GM19468 (cell line): ENCODE measurements around the gene RIMBP2.

Experiments
- ATAC-seq: cut with Tn5 transposase; IDR thresholded peaks from one replicate; pipeline ENCODE4 v1.9.1; 2021; ENCODE audit warnings: mild to moderate bottlenecking, moderate library complexity, moderate number of reproducible peaks; ENCODE audit not compliant: unreplicated experiment; ENCODE audit errors: extremely low read depth

RIMBP2 gene

GRCh38 chr12:130495156-130495555, 220.9 kb downstream of the RIMBP2 start:
- ATAC-seq: no peak

- no peak for ATAC-seq
Observed at GRCh38 chr12:130494736-130495135, 221.4 kb downstream of the RIMBP2 start.

DNA sequence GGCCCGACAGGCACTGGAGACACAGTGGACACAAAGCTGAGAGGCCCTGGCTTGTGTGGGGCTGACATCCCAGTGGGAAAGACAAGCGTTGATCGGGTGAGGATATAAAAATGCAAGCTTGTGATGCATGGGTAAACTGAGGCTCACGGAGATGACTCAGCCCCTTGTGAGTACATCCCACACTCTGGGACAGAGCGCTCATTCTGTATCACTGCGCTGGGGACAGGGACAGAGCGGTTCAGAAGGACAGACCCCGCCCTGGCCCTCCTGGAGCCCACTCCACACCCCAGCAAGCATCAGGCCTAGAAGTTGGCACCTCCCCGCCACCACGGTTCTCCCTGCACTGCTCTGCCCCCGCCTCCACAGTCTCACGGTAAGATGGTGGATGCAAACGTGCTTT, 222.1 kb downstream of the RIMBP2 start:
- no peak for ATAC-seq

GRCh38 chr12:130491421-130492357, 224.4 kb downstream of the RIMBP2 start:
- no peak for ATAC-seq

- ATAC-seq: no peak
Observed at GRCh38 chr12:130490674-130491073, 225.4 kb downstream of the RIMBP2 start.

DNA sequence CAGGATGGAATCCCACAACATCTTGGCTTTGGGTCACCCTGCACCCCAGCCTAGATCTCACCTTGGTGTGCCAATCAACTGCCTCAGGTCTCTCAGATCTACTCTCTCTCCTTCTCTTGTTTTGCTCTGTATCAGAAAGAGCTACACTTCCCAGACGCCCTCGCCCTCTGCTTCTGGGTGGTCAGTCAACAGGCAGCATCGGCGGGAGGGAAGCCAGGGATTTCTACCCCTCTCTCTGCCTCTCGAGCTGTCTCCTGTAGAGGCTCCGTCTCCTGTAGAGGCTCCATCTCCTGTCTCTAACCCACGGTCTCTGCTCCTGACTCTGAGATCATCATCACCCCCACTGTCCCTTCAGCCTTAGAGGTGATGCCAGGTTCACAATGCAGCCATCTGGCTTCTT, 226.8 kb downstream of the RIMBP2 start:
- ATAC-seq: no peak

- no peak for ATAC-seq
Observed at GRCh38 chr12:130488358-130488710, 227.8 kb downstream of the RIMBP2 start.

- ATAC-seq: no peak
Observed at GRCh38 chr12:130487636-130488357, 228.3 kb downstream of the RIMBP2 start.

GRCh38 chr12:130486891-130487416, 229.1 kb downstream of the RIMBP2 start:
- no peak for ATAC-seq

- ATAC-seq: no peak
Observed at GRCh38 chr12:130486146-130486435, 230.0 kb downstream of the RIMBP2 start.

DNA sequence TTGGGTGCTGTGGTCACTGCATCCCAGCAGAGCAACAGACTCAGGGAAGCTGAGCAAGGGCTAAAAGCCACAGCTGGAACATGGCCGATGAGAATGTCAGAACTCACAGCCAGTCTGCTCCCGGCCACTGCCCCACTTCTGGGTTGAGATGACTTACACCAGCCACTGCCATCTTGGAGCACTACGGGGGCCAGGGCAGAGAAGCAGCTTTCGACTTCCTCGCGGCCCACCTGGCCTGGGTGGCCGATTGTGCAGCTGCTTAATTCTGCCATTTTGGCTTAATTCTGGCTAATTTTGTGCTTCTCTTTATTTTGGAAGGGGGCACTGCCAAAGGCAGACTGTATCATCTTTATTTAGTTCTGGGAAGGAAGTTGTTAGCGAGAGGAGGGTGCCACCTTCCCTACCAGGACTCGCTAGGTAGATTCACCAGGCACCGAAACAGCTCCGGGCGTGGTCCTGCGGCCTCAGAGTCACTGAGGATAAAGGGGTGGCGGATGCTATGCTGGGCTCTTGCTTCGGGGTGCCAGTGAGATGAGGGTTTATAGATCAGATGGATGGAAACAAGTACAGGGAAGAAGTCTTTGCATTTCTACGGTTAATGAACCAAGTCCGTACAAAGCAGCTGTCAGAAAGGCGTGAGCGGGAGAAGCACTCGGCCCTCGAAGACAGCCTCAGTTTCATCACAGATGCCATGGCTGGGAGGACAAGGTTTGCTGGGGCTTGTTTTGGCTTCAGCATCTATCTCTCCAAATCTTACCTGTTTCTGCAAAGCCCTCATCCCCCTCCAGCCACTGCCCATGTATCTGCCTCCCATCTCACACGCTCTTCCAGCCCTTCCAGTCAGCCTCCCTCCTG, 230.6 kb downstream of the RIMBP2 start:
- ATAC-seq: no peak

DNA sequence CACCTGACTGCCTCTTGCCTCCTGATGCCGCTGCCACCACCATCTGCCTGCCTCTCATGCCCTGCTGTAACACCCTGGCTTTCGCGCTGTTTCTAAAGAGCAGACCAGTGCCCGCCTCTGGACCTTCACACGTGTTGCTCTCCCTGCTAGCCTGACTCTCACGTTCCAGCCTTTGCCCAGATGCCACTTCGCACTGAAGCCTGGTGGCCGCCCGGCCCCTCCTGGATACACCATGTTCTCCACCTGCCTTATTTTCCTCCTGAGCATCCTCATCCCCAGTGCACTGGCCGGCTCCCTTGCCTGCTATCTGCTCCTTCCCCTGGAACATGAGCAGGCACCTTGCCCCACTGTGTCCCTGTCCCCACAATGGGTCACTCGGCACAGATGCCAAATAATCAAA, 231.9 kb downstream of the RIMBP2 start:
- no peak for ATAC-seq

DNA sequence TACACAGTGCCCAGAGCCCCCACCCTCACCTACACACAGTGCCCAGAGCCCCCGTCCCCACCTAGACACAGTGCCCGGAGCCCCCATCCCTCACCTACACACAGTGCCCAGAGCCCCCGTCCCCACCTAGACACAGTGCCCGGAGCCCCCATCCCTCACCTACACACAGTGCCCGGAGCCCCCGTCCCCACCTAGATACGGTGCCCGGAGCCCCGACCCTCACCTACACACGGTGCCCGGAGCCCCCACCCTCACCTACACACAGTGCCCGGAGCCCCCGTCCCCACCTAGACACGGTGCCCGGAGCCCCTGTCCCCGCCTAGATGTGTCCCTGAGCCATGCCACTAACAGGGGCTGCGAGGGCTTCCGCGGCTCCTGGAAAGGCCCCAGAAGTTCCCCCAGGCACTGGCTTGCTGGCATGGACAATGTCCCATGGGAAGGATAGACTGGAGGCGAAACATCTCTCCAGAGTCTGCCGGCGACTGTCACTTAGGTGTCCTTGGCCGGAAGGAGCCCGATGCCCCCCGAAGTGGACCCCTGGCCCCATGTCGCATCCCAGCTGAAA, 232.4 kb downstream of the RIMBP2 start:
- no peak for ATAC-seq

DNA sequence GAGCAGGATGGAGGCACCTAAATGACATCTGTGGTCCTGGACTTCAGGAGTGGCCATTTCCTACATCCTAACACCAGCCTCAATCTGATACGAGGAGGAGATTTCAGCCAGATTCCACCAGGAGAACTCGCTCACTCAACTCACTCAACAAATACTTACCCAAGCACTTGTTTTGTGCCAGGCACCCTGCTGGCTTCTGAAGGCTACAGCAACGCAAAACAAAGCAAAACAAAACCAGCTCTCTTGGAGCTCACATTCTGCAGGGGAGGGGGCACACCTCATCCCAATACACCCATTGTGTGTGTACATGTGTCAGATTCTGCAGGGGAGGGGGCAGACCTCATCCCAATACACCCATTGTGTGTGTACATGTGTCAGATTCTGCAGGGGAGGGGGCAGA, 233.7 kb downstream of the RIMBP2 start:
- ATAC-seq: no peak

GRCh38 chr12:130481392-130481879, 234.7 kb downstream of the RIMBP2 start:
- ATAC-seq: no peak

GRCh38 chr12:130480887-130481286, 235.2 kb downstream of the RIMBP2 start:
- ATAC-seq: no peak

DNA sequence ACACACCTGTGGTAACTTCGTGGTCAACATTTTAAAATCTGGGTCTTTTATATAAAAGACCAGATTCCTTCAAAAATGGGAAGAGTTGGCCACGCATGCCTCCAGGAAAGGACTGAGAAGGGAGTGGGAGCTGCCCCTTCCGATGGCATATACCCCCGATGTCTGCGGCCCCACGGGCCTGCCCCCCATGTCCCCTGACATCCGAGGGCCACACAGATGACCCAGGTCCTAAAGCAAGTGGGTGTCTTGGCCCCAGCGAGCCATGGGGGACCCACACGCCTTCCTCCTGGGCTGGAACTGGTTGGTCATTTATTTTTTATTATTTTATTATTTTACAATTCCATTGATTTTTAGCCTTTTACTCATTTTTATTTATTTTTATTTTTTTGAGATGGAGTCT, 235.9 kb downstream of the RIMBP2 start:
- ATAC-seq: no peak

DNA sequence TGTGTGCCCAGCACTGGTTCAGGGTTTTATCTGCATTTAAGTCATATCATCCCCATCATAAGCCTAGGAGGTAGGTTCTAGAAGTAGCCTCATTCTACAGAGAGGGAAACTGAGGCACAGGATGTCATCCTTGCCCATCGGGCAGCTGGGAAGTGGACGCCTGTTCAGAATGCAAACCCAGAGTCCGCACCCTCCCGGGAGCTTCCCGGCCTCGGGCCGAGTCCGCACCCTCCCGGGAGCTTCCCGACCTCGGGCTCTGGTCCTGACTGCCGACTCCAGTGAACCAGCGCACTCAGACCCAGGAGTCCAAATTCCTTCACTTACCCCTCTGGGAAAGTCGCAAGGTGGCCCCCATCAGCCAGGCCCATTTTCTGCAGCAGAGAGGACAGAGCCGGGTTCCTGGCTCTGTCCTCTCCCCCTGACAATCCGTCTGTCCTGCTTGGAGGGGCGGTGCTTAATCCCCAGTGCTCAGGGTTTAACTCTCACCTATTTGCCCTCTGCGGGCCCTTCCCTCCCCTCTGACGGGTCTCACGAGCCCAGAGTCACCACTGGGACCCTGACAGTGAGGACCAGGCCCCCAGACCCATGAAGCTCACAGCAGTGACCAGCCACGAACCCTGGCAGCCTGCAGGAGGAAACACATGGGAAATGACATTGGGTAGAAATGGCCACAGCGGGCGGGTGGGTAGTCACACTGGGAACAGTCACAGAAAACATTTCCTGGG, 236.5 kb downstream of the RIMBP2 start:
- no peak for ATAC-seq

- no peak for ATAC-seq
Observed at GRCh38 chr12:130478786-130479185, 237.3 kb downstream of the RIMBP2 start.
